Non-pigmented ciliary epithelial cell (primary cell): ENCODE measurements around the gene IL1RN.

Experiments
- DNase-seq: peaks from one replicate; pipeline ENCODE4 v3.0.0-alpha.2; 2010; ENCODE audit warnings: low read depth

The IL1RN gene

GRCh38 chr2:113175042-113175628, 47.7 kb downstream of the IL1RN start:
- DNase-seq, result no peak

- no peak for DNase-seq
Observed at GRCh38 chr2:113175736-113176695, 48.6 kb downstream of the IL1RN start.

GRCh38 chr2:113176696-113177355, 49.4 kb downstream of the IL1RN start:
- no peak for DNase-seq

GRCh38 chr2:113178069-113178746, 50.8 kb downstream of the IL1RN start:
- no peak for DNase-seq

- no peak for DNase-seq
Observed at GRCh38 chr2:113178891-113179290, 51.5 kb downstream of the IL1RN start.

GRCh38 chr2:113179446-113180045, 52.1 kb downstream of the IL1RN start:
- no peak for DNase-seq

GRCh38 chr2:113180131-113180946, 52.9 kb downstream of the IL1RN start:
- no peak for DNase-seq

- no peak for DNase-seq
Observed at GRCh38 chr2:113181258-113182051, 54.1 kb downstream of the IL1RN start.

GRCh38 chr2:113182471-113183260, 55.3 kb downstream of the IL1RN start:
- no peak for DNase-seq

- no peak for DNase-seq
Observed at GRCh38 chr2:113183264-113183663, 55.9 kb downstream of the IL1RN start.
